IMR-90 (cell line): ENCODE measurements around the gene GPR158. TPM values are rescaled to one million over a fixed set of nuclear protein-coding genes. Genes with fewer than 3 reads are reported as not detected.

ENCODE experiments used
- ATAC-seq: fragments of 200-7000 bp; cut with Tn5 transposase; 2 replicates; pipeline ENCODE4 v1.9.1; 2020; ENCODE audit warnings: low read depth, mild to moderate bottlenecking, moderate library complexity
- BruUV-seq: library from RNA; stranded (reverse); fragments of 400-500 nt; replicated peaks from 2 replicates; lab custom pipeline; 2021; lab: Mats Ljungman, UMichigan
- CTCF ChIA-PET: fragments of 300-600 bp; formaldehyde crosslinking; extraction: SDS; loops from one replicate; lab custom pipeline; 2021; ENCODE audit warnings: antibody characterized with exemption; lab: Yijun Ruan, JAX
- POLR2A ChIA-PET: fragments of 300-600 bp; sonication (Branson Sonifier 250); formaldehyde crosslinking; loops from one replicate; lab custom pipeline; 2022; ENCODE audit warnings: antibody characterized with exemption; ENCODE audit not compliant: unreplicated experiment; lab: Charles Lee
- DNase-seq: peaks from one replicate; pipeline ENCODE4 v3.0.0; 2013
- H2AFZ ChIP-seq: replicated peaks from 2 replicates; pipeline ENCODE3; 2013; ENCODE audit warnings: low read length, mild to moderate bottlenecking; ENCODE audit not compliant: poor library complexity
- H2AK5ac ChIP-seq: 2 replicates; pipeline ENCODE4 v1.6.1; 2013; ENCODE audit warnings: low read depth, low read length, inconsistent platforms
- H2AK9ac ChIP-seq: replicated peaks from 2 replicates; pipeline ENCODE3; 2013; ENCODE audit warnings: mild to moderate bottlenecking, low read depth, low read length, moderate library complexity; ENCODE audit not compliant: poor library complexity
- H2BK120ac ChIP-seq: 2 replicates; pipeline ENCODE4 v1.6.1; 2013; ENCODE audit warnings: low read depth, low read length, inconsistent platforms
- H2BK15ac ChIP-seq: 3 replicates; pipeline ENCODE4 v1.6.1; 2013; ENCODE audit warnings: low read depth, low read length, inconsistent platforms
- H2BK20ac ChIP-seq: 2 replicates; pipeline ENCODE4 v1.6.1; 2013; ENCODE audit warnings: low read depth, mild to moderate bottlenecking, inconsistent platforms, low read length, moderate library complexity
- H2BK5ac ChIP-seq: 2 replicates; pipeline ENCODE4 v1.6.1; 2013; ENCODE audit warnings: mild to moderate bottlenecking, low read depth, low read length, inconsistent platforms; ENCODE audit not compliant: poor library complexity, severe bottlenecking
- H3K14ac ChIP-seq: replicated peaks from 2 replicates; pipeline ENCODE4 v1.6.1; 2013; ENCODE audit warnings: low read depth, low read length, inconsistent platforms
- H3K18ac ChIP-seq: 2 replicates; pipeline ENCODE4 v1.6.1; 2013; ENCODE audit warnings: low read depth, low read length, control low read depth
- H3K23ac ChIP-seq: 2 replicates; pipeline ENCODE4 v1.6.1; 2013; ENCODE audit warnings: low read depth, low read length, inconsistent platforms
- H3K27ac ChIP-seq: 2 replicates; pipeline ENCODE4 v1.5.1; 2013; ENCODE audit warnings: mild to moderate bottlenecking, control low read depth, low read length; ENCODE audit not compliant: insufficient read depth
- H3K27me3 ChIP-seq: 2 replicates; pipeline ENCODE4 v1.6.1; 2013; ENCODE audit warnings: low read length; ENCODE audit not compliant: control insufficient read depth, insufficient read depth
- H3K36me3 ChIP-seq: 2 replicates; pipeline ENCODE4 v1.6.1; 2013; ENCODE audit warnings: low read length, mixed read lengths; ENCODE audit not compliant: control insufficient read depth, insufficient read depth
- H3K4ac ChIP-seq: 2 replicates; pipeline ENCODE4 v1.6.1; 2013; ENCODE audit warnings: low read depth, low read length, inconsistent platforms
- H3K4me1 ChIP-seq: 2 replicates; pipeline ENCODE4 v1.6.1; 2013; ENCODE audit warnings: low read length, mixed read lengths; ENCODE audit not compliant: control insufficient read depth, insufficient read depth
- H3K4me2 ChIP-seq: 2 replicates; pipeline ENCODE4 v1.6.1; 2013; ENCODE audit warnings: low read depth, mild to moderate bottlenecking, control low read depth, low read length, moderate library complexity
- H3K4me3 ChIP-seq: 2 replicates; pipeline ENCODE4 v1.5.1; 2013; ENCODE audit warnings: low read depth, mild to moderate bottlenecking, control low read depth, low read length, moderate library complexity; ENCODE audit not compliant: insufficient read depth
- H3K56ac ChIP-seq: 2 replicates; pipeline ENCODE4 v1.6.1; 2013; ENCODE audit warnings: low read length, inconsistent platforms; ENCODE audit not compliant: insufficient read depth; ENCODE audit errors: extremely low read depth
- H3K79me1 ChIP-seq, 2 experiments: 2 replicates each; pipeline ENCODE4 v1.6.1; 2013; ENCODE audit warnings: low read length in 2 of 2, inconsistent platforms in 1 of 2, low read depth in 1 of 2
- H3K9ac ChIP-seq: 2 replicates; pipeline ENCODE4 v1.6.1; 2013; ENCODE audit warnings: low read depth, low read length, control low read depth
- H3K9me1 ChIP-seq: 2 replicates; pipeline ENCODE4 v1.6.1; 2013; ENCODE audit warnings: low read length, inconsistent platforms; ENCODE audit not compliant: insufficient read depth
- H3K9me3 ChIP-seq: 2 replicates; pipeline ENCODE4 v1.6.1; 2013; ENCODE audit warnings: low read length; ENCODE audit not compliant: control insufficient read depth, insufficient read depth
- H4K20me1 ChIP-seq: 2 replicates; pipeline ENCODE4 v1.6.1; 2013; ENCODE audit warnings: low read length, inconsistent platforms; ENCODE audit not compliant: insufficient read depth
- H4K5ac ChIP-seq: 2 replicates; pipeline ENCODE4 v1.6.1; 2013; ENCODE audit warnings: mild to moderate bottlenecking, low read depth, low read length, control low read depth
- H4K8ac ChIP-seq, 2 experiments: 2 replicates each; pipeline ENCODE4 v1.6.1; 2013; ENCODE audit warnings: low read depth in 2 of 2, low read length in 2 of 2, control low read depth in 1 of 2, inconsistent platforms in 1 of 2
- H4K91ac ChIP-seq: 2 replicates; pipeline ENCODE4 v1.6.1; 2013; ENCODE audit warnings: low read depth, low read length, inconsistent platforms; ENCODE audit not compliant: insufficient read depth
- MAZ ChIP-seq: IDR thresholded peaks from 2 replicates; pipeline ENCODE4 v1.6.1; 2012; ENCODE audit warnings: low read depth, mild to moderate bottlenecking, low read length, improper control_type of control experiment, moderate library complexity, borderline replicate concordance
- NFE2L2 ChIP-seq: fragments of 150-350 bp; IDR thresholded peaks from 2 replicates; pipeline ENCODE4 v1.6.1; 2016; ENCODE audit warnings: low read depth, mild to moderate bottlenecking, low read length
- WGBS, 2 experiments: methylation state at CpG; one replicate each; pipeline versions ENCODE4 v1.1.5 to v1.1.7; 2013; ENCODE audit warnings: missing lambda C conversion rate in 2 of 2; ENCODE audit not compliant: insufficient read length in 1 of 2; ENCODE audit errors: extremely low coverage in 2 of 2; 5-methylcytosine and 5-hydroxymethylcytosine counted together
- dilution Hi-C: fragments of 300-500 bp; cut with HindIII; formaldehyde crosslinking; loops from one replicate; pipeline ENCODE4 v1.14.3; 2018; ENCODE audit warnings: low sequenced_read_pairs; ENCODE audit not compliant: unreplicated experiment
- in situ Hi-C: fragments of 300-500 bp; cut with MboI; formaldehyde crosslinking; loops from 3 replicates; pipeline ENCODE4 v1.14.3; 2019; ENCODE audit warnings: low sequenced_read_pairs, inconsistent platforms, mixed read lengths
- intact Hi-C: fragments of 100-400 bp; cut with micrococcal nuclease; formaldehyde crosslinking; loops from 2 replicates; pipeline ENCODE4 v1.10.0; 2022
- polyA plus RNA-seq, 3 experiments: library from polyadenylated mRNA; depleted of rRNA; stranded (reverse); fragments of >200 nt; gene quantifications; 2 replicates each; pipeline ENCODE4 v1.2.3, GENCODE V29; 2012; ENCODE audit warnings: low replicate concordance in 1 of 3
- total RNA-seq: library from RNA; depleted of rRNA; stranded (reverse); fragments of >200 nt; gene quantifications from 2 replicates; pipeline ENCODE4 v1.2.3, GENCODE V29; 2012

The GPR158 gene
- total and polyA plus RNA-seq, 2 of the 4 experiments (the other 2 are of a cell fraction), result not detected

- no CpG with 5 or more reads among the region's 2 CpGs for WGBS, 2 experiments
- Histone ChIP-seq H3K23ac (no peak overlapping the region), H4K20me1 (no peaks in the 10 kb centered on the region), H2AK9ac (no peak overlapping the region), H3K4me2 (no peak overlapping the region), H3K4ac (no peak overlapping the region), H3K27ac (no peak overlapping the region), H3K56ac (no peak overlapping the region), H2BK15ac (no peak overlapping the region), H2BK20ac (no peak overlapping the region), H3K27me3 (peaks cover 21% of the 10 kb centered on the region), H3K36me3 (no peaks in the 10 kb centered on the region), H3K79me1 (no peaks in the 10 kb centered on the region), H3K18ac (no peak overlapping the region), H2AFZ (no peak overlapping the region), H2AK5ac (no peak overlapping the region), H4K5ac (no peak overlapping the region), H3K9me3 (peaks cover 4% of the 10 kb centered on the region; the same call in 1 of the 2 replicates), H3K4me3 (no peak overlapping the region), H3K14ac (no peak overlapping the region), H3K9ac (no peak overlapping the region), H4K8ac (no peak overlapping the region), H2BK120ac (no peak overlapping the region), H3K9me1 (no peaks in the 10 kb centered on the region), H2BK5ac (no peak overlapping the region), H3K4me1 (no peaks in the 10 kb centered on the region), H4K91ac (no peak overlapping the region)
- no peak for ATAC-seq
- DNase-seq, result no peak
- in situ Hi-C loops, result no loop called here
- dilution Hi-C loops, result no loop called here
- intact Hi-C loops, result no loop called here
- BruUV-seq, result no TSS peak
- TF ChIP-seq NFE2L2 (no peak), MAZ (no peak)
- POLR2A ChIA-PET, result no interaction called here
- CTCF ChIA-PET, result no interaction called here
Measured at GRCh38 chr10:25177754-25178135, 2.9 kb downstream of the GPR158 start.
